HG02623 (cell line): ENCODE data around the gene COL23A1.
"Not testable (repeated sequence)": the region's sequence is repeated elsewhere in the genome, so short reads cannot be mapped to it uniquely, and the experiment has no call there.

Experiments
- ATAC-seq: cut with Tn5 transposase; IDR thresholded peaks from one replicate; pipeline ENCODE4 v1.9.1; 2021; ENCODE audit warnings: moderate library complexity; ENCODE audit not compliant: unreplicated experiment

The COL23A1 gene

GRCh38 chr5:178250263-178250662 is 339.9 kb downstream of the COL23A1 start:
- ATAC-seq, result no peak

DNA sequence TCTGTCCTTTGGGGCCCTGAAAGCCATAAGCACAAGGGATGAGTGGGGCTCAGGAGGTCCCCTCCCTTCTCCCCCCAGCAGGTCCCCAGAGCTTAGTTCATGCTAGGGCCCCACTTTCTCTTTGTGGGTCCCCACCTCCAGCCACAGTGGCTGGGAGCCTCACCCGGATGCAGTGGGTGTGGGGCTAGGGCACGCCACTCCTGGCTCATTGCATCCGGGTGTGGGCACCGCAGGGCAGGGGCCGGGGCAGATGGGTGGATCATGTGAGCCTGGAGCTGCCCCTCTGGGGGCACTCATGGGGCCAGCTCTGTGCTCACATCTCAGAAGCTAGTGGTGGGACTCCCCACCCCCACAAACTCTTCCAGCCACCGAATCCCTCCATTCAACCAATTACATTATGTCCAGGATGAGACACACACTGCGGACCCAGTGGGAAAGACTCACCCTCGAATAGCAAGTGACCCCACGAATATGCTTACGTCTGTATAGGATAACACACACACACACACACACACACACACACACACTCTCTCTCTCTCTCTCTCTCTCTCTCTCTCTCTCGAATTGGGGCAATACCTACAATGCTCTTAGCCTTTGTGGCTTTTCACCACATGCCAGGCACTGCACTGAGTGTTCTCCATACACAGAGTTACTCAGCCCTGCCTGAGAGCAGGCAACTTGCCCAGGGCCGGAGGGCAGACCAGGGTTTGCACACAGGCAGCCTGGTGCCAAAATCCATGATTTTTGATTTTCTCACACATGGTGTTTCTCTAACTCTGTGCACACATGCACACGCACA is 340.8 kb downstream of the COL23A1 start:
- ATAC-seq, result no peak

DNA sequence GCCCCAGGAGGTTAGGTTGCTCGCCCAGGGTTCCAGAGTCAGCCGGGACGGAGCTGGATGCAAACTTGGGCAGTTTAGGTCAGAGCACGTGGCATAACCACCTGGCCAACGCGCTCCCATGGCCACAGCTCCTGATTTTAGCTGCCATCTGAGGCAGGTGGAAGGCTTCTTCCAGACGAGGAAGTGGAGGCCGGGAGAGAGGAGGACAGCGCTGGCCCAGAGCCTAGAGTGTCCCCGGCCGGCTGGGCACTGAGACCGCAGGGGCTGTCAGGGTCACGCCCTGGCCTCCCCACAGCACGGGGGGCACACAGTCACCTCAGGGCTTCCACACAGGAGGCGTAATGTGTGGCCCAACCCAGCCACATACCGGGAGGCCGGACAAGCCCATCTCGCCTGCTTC is 341.4 kb downstream of the COL23A1 start:
- no peak for ATAC-seq

DNA sequence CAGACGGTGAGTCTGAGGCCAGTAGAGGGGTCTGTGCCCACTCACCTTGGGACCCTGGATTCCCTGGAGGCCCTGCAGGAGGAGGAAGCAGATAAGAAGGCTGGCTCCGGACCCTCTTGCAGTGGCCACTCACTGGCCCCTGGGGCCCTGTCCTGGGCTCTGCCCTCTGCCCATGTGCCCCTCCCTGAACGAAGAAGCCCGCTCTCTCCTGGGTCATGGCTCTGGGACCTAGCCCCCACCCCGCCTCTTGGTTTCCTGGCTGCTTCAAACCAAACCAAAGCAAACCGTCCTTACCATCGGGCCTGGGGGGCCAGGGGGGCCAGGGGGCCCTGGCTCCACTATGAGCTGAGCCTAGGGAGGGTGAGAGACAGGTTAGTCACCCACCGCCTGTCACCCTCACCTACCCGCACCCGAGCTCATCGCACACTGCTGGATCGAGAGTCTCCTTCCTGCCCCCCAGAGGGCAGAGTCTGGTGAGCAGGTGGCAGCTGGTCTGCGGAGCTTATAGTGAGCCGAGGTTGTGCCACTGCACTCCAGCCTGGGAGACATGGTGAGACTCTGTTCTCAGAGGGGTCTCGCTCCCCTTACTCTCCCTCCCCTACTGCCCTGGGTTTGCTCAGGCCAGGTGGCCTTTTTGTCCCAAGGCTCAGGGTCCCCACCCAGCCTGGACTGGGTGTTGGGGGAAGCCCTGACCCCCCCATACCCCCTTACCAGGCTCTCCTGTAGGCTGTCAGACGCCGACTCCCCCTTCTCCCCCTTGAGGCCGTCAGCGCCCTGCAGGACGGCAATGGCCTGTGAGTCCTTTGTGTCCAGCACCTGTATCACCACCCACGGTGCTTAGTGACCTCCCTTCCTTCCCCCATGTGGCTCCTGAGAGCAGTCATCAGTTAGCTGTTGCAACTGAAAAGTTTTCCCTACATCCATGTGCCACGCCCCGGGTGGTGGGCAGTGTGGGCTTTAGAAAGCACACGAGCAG is 342.4 kb downstream of the COL23A1 start:
- no peak for ATAC-seq

GRCh38 chr5:178246624-178247279 is 343.4 kb downstream of the COL23A1 start:
- no peak for ATAC-seq

- ATAC-seq, result no peak
These were observed 344.8 kb downstream of the COL23A1 start for GRCh38 chr5:178245389-178245788.

GRCh38 chr5:178244576-178244975 is 345.6 kb downstream of the COL23A1 start:
- no peak for ATAC-seq

DNA sequence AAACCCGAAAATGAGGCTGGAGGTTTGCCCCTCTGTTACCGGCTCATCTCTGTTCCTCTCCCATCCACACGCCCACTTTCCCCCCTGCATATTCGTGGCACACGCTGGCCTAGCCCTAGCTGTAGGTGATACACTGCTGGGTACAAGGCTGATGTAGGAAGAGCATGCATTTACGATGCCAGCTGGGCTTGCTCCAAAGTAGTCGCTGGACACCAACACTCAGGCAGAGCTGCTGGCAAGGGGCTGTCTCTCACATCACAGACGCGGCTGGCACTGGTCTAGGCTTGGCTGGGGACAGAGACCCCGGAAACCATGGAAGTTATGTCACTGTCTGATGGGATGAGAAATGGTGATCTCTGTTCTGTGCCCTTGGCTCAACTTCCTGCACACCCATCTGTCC is 347.8 kb downstream of the COL23A1 start:
- no peak for ATAC-seq

DNA sequence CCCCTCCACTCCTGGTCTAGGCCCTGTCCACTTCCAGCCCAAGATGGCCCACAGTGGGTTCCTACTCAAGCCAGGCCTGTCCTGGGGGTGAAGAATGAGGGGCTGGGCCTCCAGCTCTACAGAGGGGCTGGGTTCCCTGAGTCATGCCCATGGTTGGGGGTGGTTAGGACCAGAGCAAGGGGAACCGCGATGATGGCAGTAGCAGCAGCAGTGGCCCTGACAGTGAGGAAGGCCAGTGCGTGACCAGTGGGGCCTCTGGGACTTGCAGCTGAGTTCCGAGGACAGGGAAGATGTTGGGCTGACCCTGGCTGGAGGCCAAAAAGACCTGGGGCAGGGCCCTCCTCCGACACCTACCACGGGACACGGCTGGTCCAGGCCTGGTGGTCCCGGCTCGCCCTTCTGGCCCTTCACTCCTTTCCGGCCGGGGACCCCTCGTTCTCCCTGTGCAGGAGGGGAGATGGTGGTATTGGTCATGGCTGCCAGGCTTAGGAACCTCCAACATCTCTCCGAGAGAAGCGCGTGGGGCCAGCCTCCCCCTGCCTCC is 348.4 kb downstream of the COL23A1 start:
- no peak for ATAC-seq

GRCh38 chr5:178241231-178241663 is 348.9 kb downstream of the COL23A1 start:
- no peak for ATAC-seq

- no peak for ATAC-seq
These were observed 349.4 kb downstream of the COL23A1 start for GRCh38 chr5:178240766-178241165.

DNA sequence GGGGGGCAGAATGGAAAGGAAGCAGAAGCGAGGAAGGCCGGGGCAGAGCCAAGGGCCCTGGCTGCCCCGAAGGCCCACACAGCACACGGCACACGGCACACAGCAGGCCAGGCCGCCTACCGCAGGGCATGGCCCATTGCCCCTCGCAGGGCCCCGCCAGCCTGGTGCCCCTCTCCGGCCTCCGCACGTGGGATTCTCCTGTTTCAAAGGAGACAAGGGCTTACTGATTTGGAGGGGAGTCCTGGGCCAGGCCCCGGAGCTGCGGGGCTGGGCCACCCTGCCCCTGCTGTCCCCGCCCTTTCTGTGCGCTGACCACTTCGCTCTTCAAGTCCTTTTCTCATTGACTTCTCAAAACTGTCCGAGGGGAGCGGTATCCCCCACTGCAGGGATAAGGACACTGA is 349.9 kb downstream of the COL23A1 start:
- ATAC-seq, result no peak

- not testable (repeated sequence) for ATAC-seq
These were observed 350.4 kb downstream of the COL23A1 start for GRCh38 chr5:178239626-178240301.

GRCh38 chr5:178238711-178239592 is 351.2 kb downstream of the COL23A1 start:
- ATAC-seq, result no peak

DNA sequence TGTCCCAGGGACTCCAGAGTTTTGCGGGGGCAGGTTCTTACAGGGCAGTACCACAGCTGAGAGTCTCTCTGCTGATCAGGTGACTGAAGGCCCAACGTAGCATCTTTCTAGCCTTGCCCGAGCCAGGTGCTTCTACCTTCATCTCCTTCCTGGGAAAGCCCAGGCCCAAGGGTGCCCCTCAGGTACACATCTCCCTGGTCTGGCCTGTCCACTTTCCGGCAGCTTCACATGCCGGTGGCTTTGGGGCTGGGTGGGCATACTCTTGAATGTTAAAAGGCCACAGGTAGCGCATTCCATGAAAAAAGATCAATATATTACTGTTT is 351.9 kb downstream of the COL23A1 start:
- ATAC-seq, result no peak

DNA sequence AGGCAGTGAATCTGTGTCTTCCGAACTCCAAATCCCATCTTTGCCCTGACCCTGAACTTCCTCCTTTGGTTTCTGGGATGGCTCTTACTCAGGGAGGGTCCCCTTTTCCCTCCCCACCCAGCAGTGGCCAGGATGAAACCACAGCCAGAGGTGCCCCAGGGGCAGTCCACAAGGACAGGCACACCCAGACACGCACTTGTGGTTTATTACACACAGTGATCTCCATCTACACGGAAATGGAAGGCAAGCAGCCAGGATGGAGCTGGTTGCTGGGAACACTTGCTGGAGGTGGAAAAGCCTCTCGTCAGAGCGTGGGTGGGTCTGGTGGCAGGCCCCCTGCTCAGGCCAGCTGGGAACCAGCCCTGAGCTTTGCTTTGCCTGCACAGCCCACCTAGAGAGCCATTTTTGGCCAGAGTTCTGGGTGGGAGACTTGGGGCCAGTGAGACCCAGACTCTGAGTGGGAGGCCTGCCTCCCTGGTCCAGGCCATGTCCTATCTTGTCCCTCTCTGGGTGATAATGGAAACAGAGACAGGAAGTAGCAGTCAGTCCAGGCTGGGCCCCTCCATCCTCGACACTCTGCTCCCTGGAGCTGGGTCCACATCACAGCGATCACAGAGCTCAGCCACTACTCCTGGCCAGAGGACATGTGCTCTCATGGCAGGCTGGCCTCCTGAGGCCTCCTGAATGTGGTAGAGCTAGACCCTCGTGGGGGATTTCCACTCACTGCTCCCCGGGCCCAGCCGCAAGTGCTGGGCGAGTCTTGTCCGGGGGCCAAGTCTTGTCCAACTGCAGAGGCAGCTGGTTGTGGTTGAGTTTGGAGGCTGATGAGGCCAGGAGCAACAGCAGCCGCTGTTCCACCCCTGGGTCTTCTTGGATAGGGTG is 352.5 kb downstream of the COL23A1 start:
- ATAC-seq, result no peak

DNA sequence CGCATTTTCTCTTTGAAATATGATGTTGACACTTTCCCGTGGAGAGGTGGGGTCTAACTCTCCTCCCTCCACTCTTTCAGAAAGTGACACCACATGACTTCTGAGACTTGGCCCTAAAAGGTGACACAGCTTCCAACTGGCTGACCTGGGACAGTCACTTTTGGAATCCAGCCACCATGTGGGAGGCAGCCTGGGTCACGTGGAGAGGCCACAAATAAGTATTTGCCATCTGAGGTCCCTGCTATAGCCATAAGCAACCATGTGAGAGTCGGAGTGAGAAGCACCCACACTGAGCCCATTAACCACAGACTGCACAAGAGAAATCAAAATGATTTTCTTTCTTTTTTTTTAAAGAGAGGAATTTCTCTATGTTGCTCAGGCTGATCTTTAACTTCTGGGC is 353.5 kb downstream of the COL23A1 start:
- ATAC-seq, result no peak

DNA sequence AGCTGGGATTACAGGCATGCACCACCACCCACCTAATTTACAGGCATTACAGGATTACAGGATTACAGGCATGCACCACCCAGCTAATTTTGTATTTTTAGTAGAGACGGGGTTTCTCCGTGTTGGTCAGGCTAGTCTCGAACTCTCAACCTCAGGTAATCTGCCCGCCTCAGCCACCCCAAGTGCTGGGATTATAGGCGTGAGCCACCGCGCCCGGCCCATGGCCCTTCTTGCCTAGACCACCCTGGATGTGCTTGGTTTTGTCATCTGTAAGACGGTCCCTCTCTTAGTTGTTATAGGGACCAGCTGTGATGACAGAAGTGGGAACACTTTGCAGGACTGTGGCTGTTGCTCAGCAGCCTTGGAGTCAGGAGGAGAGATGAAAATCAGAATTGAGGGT is 354.1 kb downstream of the COL23A1 start:
- ATAC-seq, result no peak

DNA sequence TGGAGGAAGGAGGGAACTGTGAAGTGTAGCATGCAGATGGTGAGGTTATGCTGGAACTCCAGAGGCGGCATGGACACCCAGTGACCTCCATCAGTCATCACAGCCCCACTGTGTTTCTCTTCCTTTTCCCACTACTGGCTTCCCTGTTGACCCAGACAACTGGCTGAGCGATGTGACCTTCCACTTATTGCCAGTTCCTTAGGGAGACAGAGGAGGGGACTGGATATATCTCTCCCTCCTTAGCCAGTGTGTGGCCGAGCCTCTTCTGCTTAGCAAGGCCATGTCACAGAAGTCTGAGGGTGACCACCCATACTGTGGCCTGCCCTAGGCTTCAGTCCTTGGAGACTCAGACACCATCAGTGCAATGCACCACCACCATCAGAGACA is 354.6 kb downstream of the COL23A1 start:
- ATAC-seq, result no peak
